ENCODE results near the gene DCTN5.

Gene DCTN5

DNA sequence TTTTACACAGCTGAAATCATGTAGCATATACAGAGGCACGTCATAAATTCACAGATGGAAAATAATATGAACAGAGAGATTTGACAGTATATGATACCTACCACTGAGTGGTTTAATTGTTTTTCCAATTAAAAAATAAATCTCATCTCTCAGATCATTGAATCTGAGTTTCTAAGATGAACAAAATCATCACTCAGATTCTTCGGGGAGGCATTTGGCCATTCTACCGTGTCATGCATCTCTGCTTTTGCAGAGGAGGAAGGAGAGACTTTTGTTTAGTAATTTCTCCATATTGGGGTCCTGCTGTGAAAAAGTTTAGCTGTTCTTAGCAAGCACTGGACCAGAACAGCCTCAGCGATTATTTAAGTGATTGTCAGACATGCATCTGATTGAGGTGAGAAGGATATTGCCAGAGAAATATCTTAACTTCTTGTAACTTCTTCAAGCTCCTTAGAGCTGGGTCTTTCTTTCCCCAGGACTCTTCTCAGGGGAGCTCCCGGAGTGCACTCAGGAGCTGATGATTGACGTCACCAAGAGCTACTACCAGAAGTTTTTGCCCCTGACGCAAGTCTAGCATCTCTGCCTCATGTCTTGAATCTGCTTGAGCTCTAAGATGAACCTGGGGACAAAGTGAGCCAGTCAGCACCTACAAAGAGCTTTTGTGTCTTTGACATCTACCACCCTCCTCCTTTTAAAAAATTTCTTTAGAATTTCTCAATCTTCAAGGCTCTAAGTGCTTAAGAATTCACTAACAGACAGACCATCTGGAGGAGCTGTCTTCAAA is 25.5 kb downstream of the DCTN5 start:
- Histone ChIP-seq H3K27me3 (replicated peaks; ENCODE audit: control insufficient read depth, insufficient read depth, low read length) (no peaks in the 10 kb centered on the region), H3K4me3 (ENCODE audit: low read length) (no peak overlapping the region), H3K9ac (ENCODE audit: low read length) (no peak overlapping the region), H3K9me3 (ENCODE audit: control insufficient read depth, low read length) (no peaks in the 10 kb centered on the region), H3K4me1 (ENCODE audit: control insufficient read depth, insufficient read depth, low read length) (peaks cover 24% of the 10 kb centered on the region), H3K36me3 (ENCODE audit: control insufficient read depth, insufficient read depth, low read length, severe bottlenecking) (peaks cover 77% of the 10 kb centered on the region)
- DNase-seq (ENCODE audit: low read depth): no peak

DNA sequence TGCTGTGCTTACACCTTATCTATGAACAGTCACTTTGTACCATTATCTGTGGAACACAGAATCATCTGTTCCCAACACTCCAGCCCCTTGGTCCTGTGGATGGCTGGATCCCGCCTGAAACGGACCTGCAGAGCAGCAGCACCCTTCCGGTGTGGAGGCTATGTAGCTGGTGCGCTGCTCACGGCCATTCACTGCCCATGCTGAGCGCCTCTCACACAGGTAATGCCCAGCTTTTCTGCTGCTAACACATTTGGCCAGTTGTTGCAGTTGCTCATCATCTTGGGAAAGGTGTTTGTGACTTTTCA is 26.0 kb downstream of the DCTN5 start:
- Histone ChIP-seq H3K4me1 (ENCODE audit: control insufficient read depth, insufficient read depth, low read length) (peaks cover 24% of the 10 kb centered on the region), H3K9ac (ENCODE audit: low read length) (no peak overlapping the region), H3K9me3 (ENCODE audit: control insufficient read depth, low read length) (no peaks in the 10 kb centered on the region), H3K4me3 (ENCODE audit: low read length) (no peak overlapping the region), H3K27me3 (replicated peaks; ENCODE audit: control insufficient read depth, insufficient read depth, low read length) (no peaks in the 10 kb centered on the region), H3K36me3 (ENCODE audit: control insufficient read depth, insufficient read depth, low read length, severe bottlenecking) (peaks cover 72% of the 10 kb centered on the region)
- no peak for DNase-seq (ENCODE audit: low read depth)

DNA sequence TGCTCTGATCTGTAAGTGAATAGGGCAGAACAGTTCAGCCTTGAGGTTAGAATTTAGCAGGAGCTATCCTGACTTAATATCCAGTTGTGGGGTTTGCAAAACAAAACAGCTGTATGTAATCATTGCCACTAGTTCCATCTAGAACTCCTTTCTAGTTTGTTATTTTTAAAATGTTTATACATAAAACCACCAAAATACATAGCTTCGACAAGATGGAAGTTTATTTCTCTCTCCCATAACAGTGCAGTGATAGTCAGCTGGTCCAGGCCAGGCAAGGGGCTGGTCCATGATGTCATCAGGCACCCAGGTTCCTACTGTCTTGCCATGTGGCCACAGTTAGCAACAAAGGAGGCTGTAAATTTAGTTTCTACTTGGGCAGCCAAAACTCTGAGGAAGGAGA is 27.0 kb downstream of the DCTN5 start:
- no peaks in the 10 kb centered on the region for H3K9me3 ChIP-seq (ENCODE audit: control insufficient read depth, low read length)
- peaks cover 67% of the 10 kb centered on the region for H3K36me3 ChIP-seq (ENCODE audit: control insufficient read depth, insufficient read depth, low read length, severe bottlenecking)
- no peak for DNase-seq (ENCODE audit: low read depth)
- H3K27me3 ChIP-seq (replicated peaks; ENCODE audit: control insufficient read depth, insufficient read depth, low read length): no peaks in the 10 kb centered on the region
- peaks cover 24% of the 10 kb centered on the region for H3K4me1 ChIP-seq (ENCODE audit: control insufficient read depth, insufficient read depth, low read length)
- no peak overlapping the region for H3K4me3 ChIP-seq (ENCODE audit: low read length)
- no peak overlapping the region for H3K9ac ChIP-seq (ENCODE audit: low read length)

DNA sequence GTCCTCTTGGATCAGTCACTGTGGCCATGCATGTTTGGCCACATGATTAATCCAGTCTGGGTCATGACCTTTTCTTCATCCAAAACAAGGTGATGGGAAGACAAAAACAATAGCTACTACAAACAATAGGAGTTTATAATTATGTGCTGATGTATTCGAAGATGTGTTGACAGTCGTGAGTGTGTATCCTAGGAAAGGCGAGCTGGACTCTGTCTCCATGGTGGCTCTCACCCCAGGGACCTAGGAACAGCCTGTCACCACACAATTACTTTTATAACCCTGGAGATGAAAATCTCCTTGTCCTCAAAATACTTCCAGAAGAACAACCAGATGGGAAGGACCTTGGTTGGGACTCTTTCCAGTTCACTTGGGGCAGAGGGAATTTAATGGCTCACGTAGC is 27.6 kb downstream of the DCTN5 start:
- H3K4me1 ChIP-seq (ENCODE audit: control insufficient read depth, insufficient read depth, low read length): peaks cover 24% of the 10 kb centered on the region
- no peak overlapping the region for H3K4me3 ChIP-seq (ENCODE audit: low read length)
- peaks cover 63% of the 10 kb centered on the region for H3K36me3 ChIP-seq (ENCODE audit: control insufficient read depth, insufficient read depth, low read length, severe bottlenecking)
- DNase-seq (ENCODE audit: low read depth): no peak
- H3K9me3 ChIP-seq (ENCODE audit: control insufficient read depth, low read length): no peaks in the 10 kb centered on the region
- H3K27me3 ChIP-seq (replicated peaks; ENCODE audit: control insufficient read depth, insufficient read depth, low read length): no peaks in the 10 kb centered on the region
- H3K9ac ChIP-seq (ENCODE audit: low read length): no peak overlapping the region

DNA sequence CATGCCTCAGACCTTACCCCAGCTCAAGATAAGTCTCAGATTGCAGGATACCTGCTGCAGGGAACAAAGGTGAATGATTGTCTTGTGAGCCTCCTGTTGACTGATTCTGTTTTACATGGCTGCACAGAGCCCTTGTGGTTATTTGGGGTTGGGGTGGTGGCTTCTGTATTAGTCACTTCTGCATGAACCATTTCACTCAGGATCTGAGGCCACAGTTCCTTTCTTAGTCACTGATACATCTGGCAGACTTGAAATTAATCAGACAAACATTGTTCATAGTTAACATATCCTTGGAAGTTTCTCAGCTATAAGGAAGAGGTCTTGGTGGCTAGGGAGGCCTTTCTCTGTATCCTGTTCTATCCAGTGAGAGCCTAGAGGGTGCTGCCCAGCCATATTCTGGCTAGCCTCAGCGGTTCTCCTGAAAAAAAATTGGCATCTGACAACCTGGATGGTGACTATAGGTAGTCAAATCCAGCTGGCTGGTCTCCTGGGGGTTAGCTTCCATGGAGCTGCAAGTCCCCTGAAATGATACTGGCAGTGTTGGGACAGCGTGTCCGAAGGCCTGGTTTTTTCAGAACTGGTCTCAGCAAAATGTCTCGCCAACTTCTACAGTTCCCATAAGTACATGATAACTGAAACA is 29.0 kb downstream of the DCTN5 start:
- peak overlapping the region; percentile 17 for H3K9ac ChIP-seq (ENCODE audit: low read length)
- H3K4me3 ChIP-seq (ENCODE audit: low read length): no peak overlapping the region
- peaks cover 24% of the 10 kb centered on the region for H3K4me1 ChIP-seq (ENCODE audit: control insufficient read depth, insufficient read depth, low read length)
- peaks cover 49% of the 10 kb centered on the region for H3K36me3 ChIP-seq (ENCODE audit: control insufficient read depth, insufficient read depth, low read length, severe bottlenecking)
- H3K27me3 ChIP-seq (replicated peaks; ENCODE audit: control insufficient read depth, insufficient read depth, low read length): no peaks in the 10 kb centered on the region
- H3K9me3 ChIP-seq (ENCODE audit: control insufficient read depth, low read length): no peaks in the 10 kb centered on the region
- DNase-seq (ENCODE audit: low read depth): peak; percentile 44

DNA sequence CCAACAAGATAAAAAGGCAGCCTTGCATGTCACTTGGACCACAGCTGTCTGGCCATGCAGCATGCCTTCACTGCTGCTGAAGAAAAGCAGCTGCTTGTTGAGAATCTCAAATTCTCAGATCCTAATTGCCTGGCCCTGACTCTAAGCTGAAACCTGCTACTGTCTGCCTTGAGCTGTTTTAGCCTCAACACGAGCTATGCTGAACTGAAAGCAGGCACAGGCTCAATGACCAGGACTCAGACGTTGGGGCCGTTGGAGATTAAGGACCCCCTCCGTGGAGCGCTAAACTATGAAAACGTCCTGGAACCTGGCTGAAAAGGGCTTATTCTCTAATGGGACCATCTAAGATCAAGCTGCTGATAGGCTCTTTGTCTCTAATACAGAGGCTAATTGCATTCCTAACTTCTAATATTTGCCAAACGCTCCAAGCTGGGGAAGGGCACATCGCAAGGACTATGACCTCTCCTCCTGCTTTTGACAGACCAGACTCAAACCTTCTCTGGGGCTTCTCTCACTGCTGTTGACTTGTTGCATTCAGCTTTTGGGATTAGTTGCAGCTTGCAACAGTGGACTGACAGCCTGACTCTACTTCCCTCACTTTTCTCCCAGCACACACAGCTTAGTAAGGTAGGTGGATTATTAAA is 32.8 kb downstream of the DCTN5 start:
- Histone ChIP-seq H3K4me3 (ENCODE audit: low read length) (no peak overlapping the region), H3K9ac (ENCODE audit: low read length) (no peak overlapping the region), H3K9me3 (ENCODE audit: control insufficient read depth, low read length) (no peaks in the 10 kb centered on the region), H3K27me3 (replicated peaks; ENCODE audit: control insufficient read depth, insufficient read depth, low read length) (no peaks in the 10 kb centered on the region), H3K36me3 (ENCODE audit: control insufficient read depth, insufficient read depth, low read length, severe bottlenecking) (peaks cover 15% of the 10 kb centered on the region), H3K4me1 (ENCODE audit: control insufficient read depth, insufficient read depth, low read length) (peaks cover 48% of the 10 kb centered on the region)
- DNase-seq (ENCODE audit: low read depth): no peak

DNA sequence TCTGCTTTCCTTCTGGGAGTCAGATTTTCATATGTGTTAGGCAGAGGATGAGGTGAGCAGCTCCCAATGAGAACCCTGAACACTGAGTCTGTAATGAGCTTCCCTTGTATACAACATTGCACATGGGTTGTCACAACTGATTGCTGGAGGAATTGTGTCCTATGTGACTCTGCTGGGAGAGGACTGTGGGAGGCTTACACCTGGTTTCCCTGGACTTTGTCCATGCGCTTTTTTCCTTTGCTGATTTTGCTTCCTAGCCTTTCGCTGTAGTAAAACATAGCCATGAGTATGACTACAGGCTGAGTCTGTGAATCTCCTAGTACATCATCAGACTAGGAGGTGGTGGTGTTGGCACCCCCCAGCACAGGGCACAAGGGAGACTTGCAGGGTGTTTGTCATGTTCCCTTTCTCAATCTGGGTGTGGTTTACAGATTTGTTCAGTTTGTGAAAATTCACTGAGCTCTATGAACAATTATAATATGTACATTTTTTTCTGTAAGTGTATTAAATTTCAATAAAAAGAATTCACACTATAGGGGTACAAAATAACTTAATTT is 35.7 kb downstream of the DCTN5 start:
- Histone ChIP-seq H3K27me3 (replicated peaks; ENCODE audit: control insufficient read depth, insufficient read depth, low read length) (no peaks in the 10 kb centered on the region), H3K4me3 (ENCODE audit: low read length) (no peak overlapping the region), H3K36me3 (ENCODE audit: control insufficient read depth, insufficient read depth, low read length, severe bottlenecking) (peaks cover 15% of the 10 kb centered on the region), H3K4me1 (ENCODE audit: control insufficient read depth, insufficient read depth, low read length) (peaks cover 45% of the 10 kb centered on the region), H3K9ac (ENCODE audit: low read length) (no peak overlapping the region), H3K9me3 (ENCODE audit: control insufficient read depth, low read length) (no peaks in the 10 kb centered on the region)
- DNase-seq (ENCODE audit: low read depth): no peak

DNA sequence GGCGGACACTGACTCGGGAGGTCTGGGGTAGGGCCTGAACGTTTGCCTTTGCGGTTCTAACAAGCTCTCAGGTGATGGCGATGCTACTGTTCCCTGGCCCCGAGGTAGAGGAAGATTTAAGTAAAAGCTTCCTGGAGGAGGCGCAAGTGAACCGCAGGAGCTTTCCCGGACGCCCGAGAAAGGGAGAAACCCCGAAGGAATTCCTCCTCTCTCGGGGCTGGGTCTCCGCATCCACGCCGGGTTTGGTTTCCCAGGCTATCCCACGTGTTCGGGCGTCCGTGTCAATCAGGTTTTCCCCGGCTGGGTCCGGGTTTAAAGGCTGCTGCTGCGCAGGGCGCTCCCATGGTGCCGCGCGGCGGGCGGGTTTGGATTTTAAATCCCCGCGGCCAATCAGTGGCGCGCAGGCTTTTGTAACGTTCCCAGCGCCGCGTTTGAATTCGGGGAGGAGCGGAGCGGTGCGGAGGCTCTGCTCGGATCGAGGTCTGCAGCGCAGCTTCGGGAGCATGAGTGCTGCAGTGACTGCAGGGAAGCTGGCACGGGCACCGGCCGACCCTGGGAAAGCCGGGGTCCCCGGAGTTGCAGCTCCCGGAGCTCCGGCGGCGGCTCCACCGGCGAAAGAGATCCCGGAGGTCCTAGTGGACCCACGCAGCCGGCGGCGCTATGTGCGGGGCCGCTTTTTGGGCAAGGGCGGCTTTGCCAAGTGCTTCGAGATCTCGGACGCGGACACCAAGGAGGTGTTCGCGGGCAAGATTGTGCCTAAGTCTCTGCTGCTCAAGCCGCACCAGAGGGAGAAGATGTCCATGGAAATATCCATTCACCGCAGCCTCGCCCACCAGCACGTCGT is 37.4 kb downstream of the DCTN5 start, which contains the start of gene PLK1:
Gene PLK1 (plus strand): TSS at position 460 of the 844 bp plus-strand sequence. CDS start 44 bp downstream, at position 504.
- Histone ChIP-seq H3K9ac (ENCODE audit: low read length) (peak within 1 kb of the TSS; percentile 75), H3K27me3 (replicated peaks; ENCODE audit: control insufficient read depth, insufficient read depth, low read length) (no peaks in the 10 kb centered on the region), H3K4me3 (ENCODE audit: low read length) (peak within 1 kb of the TSS; percentile 85), H3K9me3 (ENCODE audit: control insufficient read depth, low read length) (no peaks in the 10 kb centered on the region), H3K4me1 (ENCODE audit: control insufficient read depth, insufficient read depth, low read length) (peaks cover 46% of the 10 kb centered on the region), H3K36me3 (ENCODE audit: control insufficient read depth, insufficient read depth, low read length, severe bottlenecking) (peaks cover 15% of the 10 kb centered on the region)
- DNase-seq (ENCODE audit: low read depth): peak; percentile 94

DNA sequence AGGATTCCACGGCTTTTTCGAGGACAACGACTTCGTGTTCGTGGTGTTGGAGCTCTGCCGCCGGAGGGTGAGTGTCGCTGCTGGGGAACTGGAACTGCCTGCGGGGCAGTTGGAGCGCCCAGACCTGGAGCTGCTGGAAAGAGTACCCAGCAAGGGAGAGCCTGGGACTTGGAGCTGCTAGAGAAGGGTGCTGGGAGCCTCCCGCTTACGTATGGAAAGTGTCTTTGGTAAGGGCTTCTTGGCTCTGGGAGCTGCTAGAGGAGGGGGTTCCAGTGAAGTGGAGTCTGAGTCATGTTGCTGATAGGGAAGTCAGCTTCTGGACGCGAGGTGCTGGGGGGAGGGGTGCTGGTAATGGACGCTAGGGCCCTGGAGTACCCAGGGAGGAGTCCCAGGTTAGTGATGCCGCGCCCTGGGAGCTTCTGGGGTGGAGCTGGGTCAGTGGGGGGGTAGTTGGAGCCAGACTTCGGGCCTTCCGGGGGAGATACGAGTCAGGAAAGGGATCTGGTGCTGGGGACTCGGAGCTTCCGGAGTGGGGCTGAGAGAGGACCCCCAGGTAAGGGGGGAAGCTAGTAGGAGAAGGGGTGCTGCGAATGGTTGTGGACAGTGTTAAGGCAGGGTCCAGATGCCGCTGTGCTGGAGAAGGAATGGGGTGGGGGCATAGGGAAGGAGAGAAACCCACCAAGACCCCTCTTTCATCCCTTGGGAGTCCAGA is 38.2 kb downstream of the DCTN5 start:
- H3K9me3 ChIP-seq (ENCODE audit: control insufficient read depth, low read length): no peaks in the 10 kb centered on the region
- peaks cover 19% of the 10 kb centered on the region for H3K36me3 ChIP-seq (ENCODE audit: control insufficient read depth, insufficient read depth, low read length, severe bottlenecking)
- DNase-seq (ENCODE audit: low read depth): peak; percentile 25
- peak overlapping the region; percentile 85 for H3K4me3 ChIP-seq (ENCODE audit: low read length)
- H3K9ac ChIP-seq (ENCODE audit: low read length): peak overlapping the region; percentile 17
- peaks cover 39% of the 10 kb centered on the region for H3K4me1 ChIP-seq (ENCODE audit: control insufficient read depth, insufficient read depth, low read length)
- no peaks in the 10 kb centered on the region for H3K27me3 ChIP-seq (replicated peaks; ENCODE audit: control insufficient read depth, insufficient read depth, low read length)

DNA sequence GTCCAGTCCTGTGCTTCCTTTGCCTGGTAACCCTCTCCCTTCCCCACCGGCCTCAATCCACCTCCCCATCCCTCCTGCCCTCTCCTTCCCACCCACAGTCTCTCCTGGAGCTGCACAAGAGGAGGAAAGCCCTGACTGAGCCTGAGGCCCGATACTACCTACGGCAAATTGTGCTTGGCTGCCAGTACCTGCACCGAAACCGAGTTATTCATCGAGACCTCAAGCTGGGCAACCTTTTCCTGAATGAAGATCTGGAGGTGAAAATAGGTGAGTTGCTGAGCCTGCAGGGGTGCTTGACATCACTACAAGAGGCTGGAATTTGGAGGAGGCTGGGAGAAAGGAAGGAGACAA is 38.7 kb downstream of the DCTN5 start:
- H3K9ac ChIP-seq (ENCODE audit: low read length): no peak overlapping the region
- H3K36me3 ChIP-seq (ENCODE audit: control insufficient read depth, insufficient read depth, low read length, severe bottlenecking): peaks cover 19% of the 10 kb centered on the region
- H3K9me3 ChIP-seq (ENCODE audit: control insufficient read depth, low read length): no peaks in the 10 kb centered on the region
- no peak overlapping the region for H3K4me3 ChIP-seq (ENCODE audit: low read length)
- DNase-seq (ENCODE audit: low read depth): no peak
- no peaks in the 10 kb centered on the region for H3K27me3 ChIP-seq (replicated peaks; ENCODE audit: control insufficient read depth, insufficient read depth, low read length)
- peaks cover 38% of the 10 kb centered on the region for H3K4me1 ChIP-seq (ENCODE audit: control insufficient read depth, insufficient read depth, low read length)

Data from adipocyte (in vitro differentiated cells).